SK-N-SH (cell line): ENCODE results near the gene CFHR4. TPM values are rescaled to one million over a fixed set of nuclear protein-coding genes. Genes with fewer than 3 reads are reported as not detected.
A peak's percentile ranks its signal among the peaks of the same experiment; 100 is the strongest.
"Not testable (repeated sequence)": the region's sequence is repeated elsewhere in the genome, so short reads cannot be mapped to it uniquely, and the experiment has no call there.

ENCODE experiments used
- CTCF ChIA-PET: fragments of 300-600, 350-600 bp; formaldehyde crosslinking; extraction: SDS; loops from one replicate; lab custom pipeline; 2021; lab: Yijun Ruan, JAX
- POLR2A ChIA-PET: fragments of 350-600 bp; sonication (Branson Sonifier 250); formaldehyde crosslinking; extraction: SDS; loops from one replicate; lab custom pipeline; 2020; ENCODE audit warnings: antibody characterized with exemption, inconsistent platforms; lab: Yijun Ruan, JAX
- DNase-seq: peaks from one replicate; pipeline ENCODE4 v3.0.0; 2012
- H2AFZ ChIP-seq: fragments of 200-600 bp; sonication (generic); 2 replicates; pipeline ENCODE4 v1.8.1; 2016; ENCODE audit warnings: antibody characterized with exemption, mild to moderate bottlenecking, low read depth
- H3F3A ChIP-seq: fragments of 200-600 bp; sonication (generic); replicated peaks from 2 replicates; pipeline ENCODE3; 2016; ENCODE audit warnings: antibody characterized with exemption, mild to moderate bottlenecking; ENCODE audit not compliant: insufficient read depth
- H3K27ac ChIP-seq, 2 experiments: fragments of 200-500 bp in 1 of 2; fragments of 200-600 bp in 1 of 2; sonication (Bioruptor generic) in 1 of 2; sonication (generic), shearing (Covaris generic) in 1 of 2; 2 replicates each; pipeline versions ENCODE4 v1.5.1 to v1.6.1; 2014 to 2016; ENCODE audit warnings: low read depth in 2 of 2, inconsistent platforms in 1 of 2, low read length in 1 of 2, mild to moderate bottlenecking in 1 of 2, mixed read lengths in 1 of 2
- H3K27me3 ChIP-seq: fragments of 200-600 bp; sonication (generic), shearing (Covaris generic); 2 replicates; pipeline ENCODE4 v1.6.1; 2016; ENCODE audit warnings: mixed run types; ENCODE audit not compliant: insufficient read depth
- H3K36me3 ChIP-seq, 2 experiments: fragments of 200-500 bp in 1 of 2; fragments of 200-600 bp in 1 of 2; sonication (Bioruptor generic) in 1 of 2; sonication (generic) in 1 of 2; replicated peaks in 1 of 2; 2 replicates each; pipeline versions ENCODE3 to v1.5.1; 2014 to 2016; ENCODE audit warnings: low read length in 1 of 2, mild to moderate bottlenecking in 1 of 2; ENCODE audit not compliant: insufficient read depth in 2 of 2, control insufficient read depth in 1 of 2
- H3K4me1 ChIP-seq, 2 experiments: fragments of 200-500 bp in 1 of 2; fragments of 200-600 bp in 1 of 2; sonication (Bioruptor generic) in 1 of 2; sonication (generic), shearing (Covaris generic) in 1 of 2; 2 replicates each; pipeline versions ENCODE4 v1.5.1 to v1.6.1; 2014 to 2016; ENCODE audit warnings: low read depth in 1 of 2, low read length in 1 of 2, mixed run types in 1 of 2; ENCODE audit not compliant: insufficient read depth in 2 of 2, control insufficient read depth in 1 of 2
- H3K4me2 ChIP-seq: fragments of 200-600 bp; sonication (generic), shearing (Covaris generic); 2 replicates; pipeline ENCODE4 v1.6.1; 2017; ENCODE audit warnings: mixed run types
- H3K4me3 ChIP-seq, 2 experiments: fragments of 200-500 bp in 1 of 2; fragments of 200-600 bp in 1 of 2; sonication (Bioruptor generic) in 1 of 2; sonication (generic), shearing (Covaris generic) in 1 of 2; 2 replicates each; pipeline versions ENCODE4 v1.5.1 to v1.8.1; 2014 to 2016; ENCODE audit warnings: low read depth in 2 of 2, inconsistent platforms in 1 of 2, low read length in 1 of 2, mild to moderate bottlenecking in 1 of 2, mixed read lengths in 1 of 2, moderate library complexity in 1 of 2
- H3K79me2 ChIP-seq: fragments of 200-600 bp; sonication (generic); 2 replicates; pipeline ENCODE4 v1.8.1; 2017; ENCODE audit warnings: mild to moderate bottlenecking; ENCODE audit not compliant: insufficient read depth
- H3K9ac ChIP-seq: fragments of 200-600 bp; sonication (generic); 2 replicates; pipeline ENCODE4 v1.6.1; 2017; ENCODE audit warnings: mixed run types
- H3K9me2 ChIP-seq: fragments of 200-600 bp; sonication (generic); 2 replicates; pipeline ENCODE4 v1.6.1; 2017; ENCODE audit warnings: mixed run types
- H3K9me3 ChIP-seq: fragments of 200-600 bp; sonication (generic); 2 replicates; pipeline ENCODE4 v1.6.1; 2017; ENCODE audit warnings: mixed run types, mild to moderate bottlenecking, moderate library complexity
- H4K20me1 ChIP-seq: fragments of 200-600 bp; sonication (generic); 2 replicates; pipeline ENCODE4 v1.6.1; 2017; ENCODE audit warnings: mild to moderate bottlenecking, mixed run types; ENCODE audit not compliant: insufficient read depth
- NFIC ChIP-seq: IDR thresholded peaks from 2 replicates; pipeline ENCODE4 v1.4.0; 2012; ENCODE audit warnings: borderline replicate concordance
- POLR2AphosphoS5 ChIP-seq: IDR thresholded peaks from 2 replicates; pipeline ENCODE4 v1.6.1; 2012; ENCODE audit warnings: low read depth, low read length
- RAD21 ChIP-seq: IDR thresholded peaks from 2 replicates; pipeline ENCODE4 v1.6.1; 2012; ENCODE audit warnings: mild to moderate bottlenecking, low read length
- RCOR1 ChIP-seq: fragments of 150-350 bp; IDR thresholded peaks from 2 replicates; pipeline ENCODE4 v1.6.1; 2017; ENCODE audit warnings: antibody characterized with exemption, low read length
- REST ChIP-seq: IDR thresholded peaks from 2 replicates; pipeline ENCODE4 v1.6.1; 2012; ENCODE audit warnings: mild to moderate bottlenecking, low read depth, low read length, moderate library complexity
- SMC3 ChIP-seq: IDR thresholded peaks from 2 replicates; pipeline ENCODE4 v1.6.1; 2012; ENCODE audit warnings: low read depth, low read length, improper control_type of control experiment
- USF1 ChIP-seq: IDR thresholded peaks from 2 replicates; pipeline ENCODE4 v1.4.0; 2012; ENCODE audit warnings: low read depth, borderline replicate concordance
- WGBS: methylation state at CpG from one replicate; pipeline ENCODE4 v1.1.6; 2017; ENCODE audit warnings: low lambda C conversion rate; 5-methylcytosine and 5-hydroxymethylcytosine counted together
- polyA plus RNA-seq, 3 experiments: library from polyadenylated mRNA; depleted of rRNA; stranded (reverse); fragments of >200 nt; gene quantifications; 2 replicates each; pipeline ENCODE4 v1.2.3, GENCODE V29; 2012
- TF ChIP-seq, protein P1 (sequence below): fragments of 200-600 bp; sonication (generic); IDR thresholded peaks from 2 replicates; pipeline ENCODE4 v1.6.1; 2017; ENCODE audit warnings: antibody characterized with exemption, mild to moderate bottlenecking, moderate library complexity

CFHR4 gene
- polyA plus RNA-seq, 1 of the 3 experiments (the other 2 are of a cell fraction) = 0.03 TPM

- no peak for TF ChIP-seq SMC3
- TF ChIP-seq, protein P1, sequence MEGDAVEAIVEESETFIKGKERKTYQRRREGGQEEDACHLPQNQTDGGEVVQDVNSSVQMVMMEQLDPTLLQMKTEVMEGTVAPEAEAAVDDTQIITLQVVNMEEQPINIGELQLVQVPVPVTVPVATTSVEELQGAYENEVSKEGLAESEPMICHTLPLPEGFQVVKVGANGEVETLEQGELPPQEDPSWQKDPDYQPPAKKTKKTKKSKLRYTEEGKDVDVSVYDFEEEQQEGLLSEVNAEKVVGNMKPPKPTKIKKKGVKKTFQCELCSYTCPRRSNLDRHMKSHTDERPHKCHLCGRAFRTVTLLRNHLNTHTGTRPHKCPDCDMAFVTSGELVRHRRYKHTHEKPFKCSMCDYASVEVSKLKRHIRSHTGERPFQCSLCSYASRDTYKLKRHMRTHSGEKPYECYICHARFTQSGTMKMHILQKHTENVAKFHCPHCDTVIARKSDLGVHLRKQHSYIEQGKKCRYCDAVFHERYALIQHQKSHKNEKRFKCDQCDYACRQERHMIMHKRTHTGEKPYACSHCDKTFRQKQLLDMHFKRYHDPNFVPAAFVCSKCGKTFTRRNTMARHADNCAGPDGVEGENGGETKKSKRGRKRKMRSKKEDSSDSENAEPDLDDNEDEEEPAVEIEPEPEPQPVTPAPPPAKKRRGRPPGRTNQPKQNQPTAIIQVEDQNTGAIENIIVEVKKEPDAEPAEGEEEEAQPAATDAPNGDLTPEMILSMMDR = 0 out of 2 replicates have a peak, but pooled peaks have one; percentile 18
- Histone ChIP-seq H2AFZ (peak overlapping the region; percentile 74), H3F3A (no peaks in the 10 kb centered on the region), H3K9me3 (no peaks in the 10 kb centered on the region), H3K4me3 (peak overlapping the region; percentile 54 to 85), H3K36me3 (no peaks in the 10 kb centered on the region), H3K27me3 (no peaks in the 10 kb centered on the region), H3K27ac (no peak overlapping the region), H3K9me2 (no peaks in the 10 kb centered on the region), H4K20me1 (no peaks in the 10 kb centered on the region), H3K9ac (peak overlapping the region; percentile 31; the same call in 1 of the 2 replicates), H3K79me2 (no peaks in the 10 kb centered on the region), H3K4me1 (no peaks in the 10 kb centered on the region; a peak in 1 of 4 replicates), H3K4me2 (peak overlapping the region; percentile 82)
- ChIA-PET POLR2A (no interaction called here), CTCF (interaction anchor here (0.6 kb wide), 1 partner anchor 899 kb away, joined by 3 read pairs; no protein-coding TSS in a partner anchor)
- 2% methylated on average over 21 of the region's 29 CpGs for WGBS
- DNase-seq = peak; percentile 26
These were observed 9.9 kb upstream of the CFHR4 start for GRCh38 chr1:196877964-196878363.

GRCh38 chr1:196886560-196886959, 1.3 kb upstream of the CFHR4 start:
- H3F3A ChIP-seq, H3K9me3 ChIP-seq, H3K27ac ChIP-seq, H3K79me2 ChIP-seq, H3K27me3 ChIP-seq, DNase-seq, H3K9ac ChIP-seq, POLR2A ChIA-PET, H4K20me1 ChIP-seq, H3K36me3 ChIP-seq, H2AFZ ChIP-seq, CTCF ChIA-PET, H3K9me2 ChIP-seq, H3K4me1 ChIP-seq, H3K4me2 ChIP-seq, H3K4me3 ChIP-seq: not testable (repeated sequence)
- WGBS = 17% methylated on average over 4 of the region's 4 CpGs

DNA sequence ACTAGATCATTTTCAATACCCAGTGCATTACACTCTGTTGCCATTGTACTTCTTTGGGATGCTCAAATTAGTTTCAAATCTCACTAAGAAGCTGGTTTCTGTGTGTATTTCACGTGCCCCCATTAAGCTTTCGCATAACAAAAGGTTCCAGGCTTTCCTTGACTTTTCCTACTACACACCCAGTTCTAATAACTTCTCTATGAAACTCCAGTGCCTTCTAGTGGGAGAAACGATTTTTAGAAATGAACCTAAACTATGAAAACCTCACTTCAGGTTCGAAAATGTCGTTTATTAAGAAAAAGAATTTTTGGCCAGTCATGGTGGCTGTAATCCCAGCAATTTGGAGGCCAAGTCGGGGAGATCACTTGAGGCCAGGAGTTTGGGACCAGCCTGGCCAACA, 2.8 kb downstream of the CFHR4 start:
- Histone ChIP-seq H3F3A (no peaks in the 10 kb centered on the region), H3K9me3 (no peaks in the 10 kb centered on the region), H3K27ac (no peak overlapping the region), H3K79me2 (no peaks in the 10 kb centered on the region), H3K36me3 (peaks cover 0 to 4% of the 10 kb centered on the region in 2 experiments), H3K4me3 (no peak overlapping the region), H3K4me2 (no peak overlapping the region), H3K9ac (no peak overlapping the region), H4K20me1 (no peaks in the 10 kb centered on the region), H3K4me1 (no peaks in the 10 kb centered on the region), H3K9me2 (no peaks in the 10 kb centered on the region), H2AFZ (0 out of 2 replicates have a peak overlapping the region, but pooled peaks have one; percentile 52), H3K27me3 (no peaks in the 10 kb centered on the region)
- WGBS = 15% methylated on average over 6 of the region's 6 CpGs
- ChIA-PET POLR2A (no interaction called here), CTCF (no interaction called here)
- DNase-seq = no peak
- TF ChIP-seq SMC3 = 0 out of 2 replicates have a peak, but pooled peaks have one; percentile 13
- no peak for TF ChIP-seq REST
- no peak for TF ChIP-seq RCOR1
- no peak for TF ChIP-seq NFIC
- no peak for TF ChIP-seq USF1
- TF ChIP-seq POLR2AphosphoS5 = no peak
- TF ChIP-seq RAD21 = peak; percentile 39; the same call in 1 of the 2 replicates
- TF ChIP-seq, protein P1 = peak; percentile 35
- TF ChIP-seq, all 33 proteins: peak for 3
